ENCODE measurements around the gene AGO3.
"Not testable (repeated sequence)": the region's sequence is repeated elsewhere in the genome, so short reads cannot be mapped to it uniquely, and the experiment has no call there.

The AGO3 gene

DNA sequence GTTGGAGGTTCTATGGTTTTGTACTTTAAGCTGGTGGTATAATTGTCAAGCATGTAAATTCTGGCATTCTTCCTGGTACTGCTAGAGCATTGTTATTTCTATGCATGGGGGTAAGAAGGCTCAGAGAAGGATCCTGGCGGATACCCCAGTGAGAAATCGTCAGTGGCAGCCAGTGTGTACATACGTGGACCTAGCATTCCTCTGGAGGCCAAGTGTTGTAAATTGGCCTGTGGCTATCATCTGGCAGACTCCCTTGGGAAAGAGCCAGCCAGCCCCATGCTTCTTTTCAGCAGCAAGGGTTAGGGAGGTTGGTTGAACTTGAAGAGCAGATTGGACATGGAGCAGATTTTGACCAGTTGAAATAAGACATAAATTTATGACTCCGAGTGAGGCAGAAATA lies 5.2 kb upstream of the AGO3 start:
- no peak for DNase-seq (ENCODE audit: low read depth in 2 of 2)

DNA sequence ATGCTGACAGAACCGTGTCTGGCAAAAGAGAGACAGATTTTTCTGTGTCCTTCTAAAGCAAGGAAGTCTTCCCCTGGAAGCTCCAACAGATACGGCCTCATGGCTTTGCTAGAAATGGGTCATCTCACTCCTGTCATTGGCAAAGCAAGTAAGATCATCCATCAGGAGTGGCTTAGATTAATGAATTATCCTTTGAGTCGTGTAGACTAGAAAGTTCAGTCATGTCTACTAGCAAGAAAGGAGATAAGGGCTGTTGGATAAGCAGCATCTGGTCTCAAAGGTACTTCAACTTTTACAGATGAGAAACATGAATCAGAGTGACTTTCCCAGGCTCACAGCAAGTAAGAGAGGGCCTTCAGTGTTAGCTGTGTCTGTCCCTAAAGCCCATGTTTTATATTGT lies 3.4 kb upstream of the AGO3 start:
- DNase-seq (ENCODE audit: low read depth in 2 of 2) = no peak

DNA sequence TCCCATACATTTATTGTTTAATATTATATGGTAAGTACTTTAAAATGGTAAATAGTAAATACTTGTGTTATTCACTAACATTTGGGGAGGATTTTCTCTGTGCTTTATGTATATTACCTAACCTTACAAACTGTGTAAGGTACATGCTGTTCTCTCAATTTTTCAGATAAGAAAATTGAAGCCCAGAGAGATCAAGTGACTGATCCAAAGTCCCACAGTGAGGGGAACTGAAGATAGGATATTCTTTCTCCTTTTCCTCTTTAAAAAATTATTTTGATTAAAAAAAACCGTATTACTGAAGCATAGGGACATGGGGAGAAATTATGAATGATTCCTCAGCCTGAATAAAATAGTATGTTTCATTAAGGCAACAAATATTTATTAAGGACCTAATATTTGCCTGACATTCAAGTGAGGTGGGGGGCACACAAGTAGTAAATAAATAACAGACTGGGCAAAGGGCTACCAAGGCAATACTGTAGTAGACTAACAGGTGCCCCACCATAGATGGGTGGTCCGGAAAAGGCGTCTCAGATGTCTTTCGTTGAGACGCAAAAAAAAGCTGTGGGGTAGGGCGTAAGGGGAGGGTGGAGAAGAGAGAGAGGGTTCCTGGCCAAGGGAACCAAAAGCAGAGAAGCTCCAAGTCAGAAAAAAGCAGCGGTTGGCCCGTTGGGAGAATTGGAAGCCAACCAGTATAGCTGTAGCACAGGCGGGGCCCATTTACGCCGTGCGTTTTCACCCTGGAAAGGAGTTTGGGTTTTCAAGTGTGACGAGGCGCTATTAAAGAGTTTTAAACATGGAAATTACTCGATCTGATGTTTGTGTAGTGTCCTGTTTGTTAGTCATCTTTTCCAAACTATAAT lies 944 bp upstream of the AGO3 start:
- DNase-seq (ENCODE audit: low read depth in 2 of 2) = no peak

DNA sequence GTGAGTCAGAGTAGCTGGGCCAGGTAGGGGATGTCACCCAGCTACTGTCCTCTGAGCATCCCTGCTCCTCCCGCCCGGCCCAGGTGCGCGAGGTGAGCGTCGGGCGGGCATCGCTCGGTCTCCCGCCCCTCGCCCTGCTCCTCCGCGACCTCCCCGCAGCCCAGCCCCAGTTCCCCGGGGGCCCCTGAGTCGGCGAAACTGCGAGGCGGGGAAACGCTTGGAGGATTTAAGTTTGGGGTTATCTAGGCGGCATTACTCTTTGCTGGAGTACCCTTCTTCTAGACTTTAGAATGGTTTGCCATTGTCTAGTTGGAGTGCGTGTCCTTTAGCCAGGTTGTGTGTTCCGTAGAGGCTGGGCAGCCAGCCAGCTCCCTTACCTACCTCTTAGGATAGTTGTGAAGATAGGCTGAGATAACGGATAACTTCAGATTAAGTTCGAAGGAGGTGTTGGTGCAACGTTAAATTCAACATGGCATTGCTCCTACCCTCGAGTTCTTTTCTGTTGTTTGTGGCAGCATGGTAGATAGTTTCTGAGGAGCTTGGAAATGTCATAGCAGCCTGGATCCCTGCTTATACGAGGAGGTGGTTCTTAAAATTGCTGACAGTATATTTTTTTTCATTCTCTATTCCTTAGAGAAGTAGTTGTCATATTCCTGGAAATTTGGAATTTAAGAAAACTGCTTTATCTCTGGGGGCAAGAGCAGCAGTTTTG lies 697 bp downstream of the AGO3 start:
- DNase-seq (ENCODE audit: low read depth in 2 of 2) = no peak

DNA sequence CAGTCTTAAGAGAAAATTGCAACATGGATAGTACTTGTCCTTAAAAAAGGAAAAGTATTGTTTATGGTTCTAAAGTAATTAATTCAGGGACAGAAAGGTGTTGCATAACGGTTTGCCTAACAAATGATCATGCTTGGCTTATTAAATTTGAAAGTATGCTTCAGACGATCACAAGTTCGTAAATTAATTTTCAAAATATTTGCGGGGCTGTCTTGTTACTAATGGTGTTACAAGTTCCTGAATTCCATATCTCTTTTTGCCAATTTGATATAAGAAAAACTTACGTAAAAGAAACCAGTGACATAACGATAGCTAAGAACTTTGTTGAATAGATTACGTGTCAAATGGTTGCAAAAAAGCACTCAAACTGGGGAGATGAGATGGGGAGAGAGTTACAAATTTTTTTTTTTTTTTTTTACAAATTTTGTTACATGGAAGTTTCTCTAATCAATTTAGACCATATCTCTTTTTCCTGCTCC lies 1.3 kb downstream of the AGO3 start:
- DNase-seq (ENCODE audit: low read depth in 2 of 2) = no peak

DNA sequence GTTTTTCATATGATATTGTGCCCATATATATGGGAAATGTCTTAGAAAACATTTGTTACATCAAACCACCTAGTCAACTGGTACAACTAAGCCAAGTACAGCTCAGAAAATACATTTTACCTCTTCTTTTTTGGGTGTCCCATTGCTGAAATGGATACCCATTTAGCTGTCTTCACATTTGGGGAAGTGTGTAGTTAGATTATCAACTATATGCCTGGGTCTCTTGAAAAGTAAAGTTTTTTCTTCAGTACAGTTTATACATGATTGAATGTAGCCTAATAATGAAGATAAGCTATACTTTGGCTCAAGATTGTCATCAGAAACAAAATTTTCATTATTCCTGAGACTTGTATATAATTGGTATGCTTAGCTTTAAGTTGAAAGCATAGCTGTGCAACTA lies 2.0 kb downstream of the AGO3 start:
- no peak for DNase-seq (ENCODE audit: low read depth in 2 of 2)

DNA sequence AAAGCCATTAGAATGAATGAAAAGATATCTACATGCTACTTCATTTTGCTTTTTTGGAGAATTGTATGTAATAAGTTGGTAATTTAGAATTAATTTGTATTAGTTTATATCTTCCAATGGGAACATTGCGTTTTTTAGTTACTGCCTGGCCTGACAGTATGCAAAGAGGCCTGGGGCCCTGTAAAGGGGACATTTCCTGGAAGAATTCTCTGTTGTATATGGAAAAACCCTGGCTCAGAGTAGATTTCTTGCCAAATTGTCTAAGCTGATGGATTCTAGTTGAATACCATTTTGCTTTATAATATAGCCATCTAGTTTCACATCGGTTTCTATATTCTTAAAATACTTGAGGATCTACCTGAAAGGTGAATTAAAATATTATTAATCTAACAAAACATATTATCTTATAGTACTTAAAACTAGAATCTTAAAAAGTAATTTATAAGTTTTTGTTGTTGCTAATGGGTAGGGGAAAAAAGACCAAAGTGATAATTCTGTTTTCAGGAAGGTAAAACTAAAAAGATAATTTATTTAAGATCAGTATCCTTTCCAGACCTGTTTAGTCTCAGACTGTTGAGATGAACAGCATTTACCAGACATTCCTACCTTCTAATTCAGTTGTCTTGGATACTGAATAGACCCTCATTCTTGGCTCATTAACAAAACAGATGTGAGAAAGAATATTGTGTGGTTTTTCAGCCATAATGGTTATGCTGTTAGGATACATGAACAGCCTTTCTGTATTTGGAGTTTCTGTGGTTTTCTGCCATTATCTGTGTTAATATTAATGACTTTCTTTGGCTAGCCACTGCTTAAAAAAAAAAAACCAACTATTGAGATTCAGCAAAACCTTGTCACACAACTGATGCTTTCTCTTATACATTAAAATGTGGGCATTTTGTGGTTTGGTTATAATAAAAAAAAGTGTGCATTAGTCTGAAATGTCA lies 4.8 kb downstream of the AGO3 start:
- DNase-seq (ENCODE audit: low read depth in 2 of 2) = no peak

DNA sequence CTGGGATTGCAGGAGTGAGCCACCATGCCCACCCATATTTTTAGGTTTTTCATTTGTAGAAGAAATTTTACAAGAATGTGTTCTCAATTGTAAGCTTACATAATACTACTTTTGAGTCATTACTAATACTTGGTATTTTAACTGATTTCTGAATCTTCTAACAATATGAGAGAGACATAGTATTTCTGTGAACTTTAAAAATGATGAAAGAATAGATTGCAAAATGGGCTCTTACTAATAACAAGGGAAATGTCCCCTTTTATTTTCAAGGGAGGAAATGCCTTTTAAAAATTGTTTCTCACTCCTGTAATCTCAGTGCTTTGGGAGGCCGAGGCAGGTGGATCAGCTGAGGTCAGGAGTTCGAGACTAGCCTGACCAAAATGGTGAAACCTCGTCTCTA lies 5.9 kb downstream of the AGO3 start:
- no peak for DNase-seq (ENCODE audit: low read depth in 2 of 2)

DNA sequence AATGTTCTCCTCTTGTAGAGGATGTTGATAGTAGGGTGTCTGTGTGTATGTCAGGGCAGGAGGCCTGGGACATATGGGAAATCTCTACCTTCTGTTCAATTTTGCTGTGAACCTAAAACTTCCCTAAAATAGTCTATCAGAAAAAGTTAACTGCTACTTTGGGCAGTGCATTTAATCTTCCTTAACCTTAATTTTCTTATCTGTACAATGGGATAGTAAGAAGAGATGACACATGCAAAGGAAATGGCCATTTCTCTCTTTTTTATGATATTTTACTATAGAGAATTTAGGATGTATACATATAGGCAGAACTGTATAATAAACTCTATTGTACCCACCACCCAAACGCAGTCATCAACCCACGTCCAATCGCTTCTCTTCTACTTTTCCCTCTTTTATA lies 8.6 kb downstream of the AGO3 start:
- no peak for DNase-seq (ENCODE audit: low read depth in 2 of 2)

DNA sequence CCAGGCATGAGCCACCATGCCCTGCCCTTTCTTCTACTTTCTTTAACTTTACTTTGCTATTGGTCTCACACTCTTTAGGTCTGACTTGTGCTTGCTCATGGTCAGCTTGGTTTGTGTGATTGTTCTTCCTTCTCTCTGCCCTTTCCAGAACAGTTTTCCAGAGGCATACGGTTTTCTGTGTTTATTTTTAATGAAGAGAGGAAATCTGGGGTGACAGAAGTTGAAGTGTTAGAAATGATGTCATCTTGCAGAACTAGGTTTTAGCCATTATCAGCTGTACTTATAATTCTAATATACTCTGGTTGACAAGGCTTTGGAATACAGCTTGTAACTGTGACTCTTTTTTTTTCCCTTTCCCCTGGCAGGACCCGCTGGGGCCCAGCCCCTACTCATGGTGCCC lies 14.4 kb downstream of the AGO3 start:
- no peak for DNase-seq (ENCODE audit: low read depth in 2 of 2)

DNA sequence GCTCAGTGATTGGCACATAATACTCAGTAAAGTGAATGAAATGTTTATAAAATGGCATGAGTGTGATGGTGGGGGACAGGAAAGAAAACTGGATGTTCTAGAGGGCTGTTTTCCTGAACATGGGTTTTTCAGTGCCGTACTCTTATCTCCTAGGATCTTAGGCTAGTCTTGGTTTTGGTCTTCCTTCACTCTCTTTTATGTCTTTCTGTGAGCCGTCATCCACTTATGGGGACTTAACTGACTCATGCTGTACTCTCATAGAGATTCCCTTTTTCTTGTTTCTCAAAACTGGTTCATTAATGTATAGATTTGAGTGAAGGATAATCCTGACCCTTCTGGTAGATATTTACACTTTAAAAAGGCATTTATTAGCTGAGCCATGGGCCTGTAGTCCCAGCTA lies 16.6 kb downstream of the AGO3 start:
- DNase-seq (ENCODE audit: low read depth in 2 of 2) = no peak

DNA sequence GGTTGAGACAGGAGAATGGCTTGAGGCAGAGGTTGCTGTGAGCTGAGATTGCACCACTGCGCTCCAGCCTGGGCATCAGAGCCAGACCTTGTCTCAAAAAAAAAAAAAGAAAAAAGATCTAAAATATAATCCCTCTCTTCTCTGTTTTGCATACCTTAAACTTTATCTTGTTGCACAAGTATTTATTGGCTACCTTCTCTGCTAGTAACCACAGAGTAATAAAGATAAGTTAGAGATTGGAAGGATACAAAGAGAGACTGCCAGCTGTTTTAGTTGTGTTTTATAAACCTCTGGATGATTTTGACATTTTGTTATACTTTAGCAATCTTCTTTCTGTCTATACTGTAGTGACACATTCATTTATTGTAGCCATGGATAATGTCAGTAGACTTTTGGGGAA lies 27.7 kb downstream of the AGO3 start:
- no peak for DNase-seq (ENCODE audit: low read depth in 2 of 2)

DNA sequence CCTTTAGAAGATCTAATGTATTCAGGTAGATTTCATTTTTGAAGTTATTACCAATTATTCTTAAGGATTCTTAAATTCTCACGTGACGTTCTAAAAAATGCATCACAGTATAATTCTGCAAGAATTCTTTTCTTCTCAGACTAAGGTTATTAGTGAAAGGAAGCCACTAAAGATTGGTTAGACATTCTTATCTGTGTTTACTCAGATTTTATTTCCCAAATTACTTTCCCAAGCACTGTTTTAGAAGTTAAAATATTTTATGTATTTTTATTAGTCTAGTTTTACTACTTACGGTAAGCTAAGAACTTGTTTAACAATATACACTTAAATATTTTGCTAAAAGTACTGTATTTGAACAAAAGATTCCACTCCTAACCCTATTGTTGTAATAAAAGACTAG lies 28.4 kb downstream of the AGO3 start:
- no peak for DNase-seq (ENCODE audit: low read depth in 2 of 2)

DNA sequence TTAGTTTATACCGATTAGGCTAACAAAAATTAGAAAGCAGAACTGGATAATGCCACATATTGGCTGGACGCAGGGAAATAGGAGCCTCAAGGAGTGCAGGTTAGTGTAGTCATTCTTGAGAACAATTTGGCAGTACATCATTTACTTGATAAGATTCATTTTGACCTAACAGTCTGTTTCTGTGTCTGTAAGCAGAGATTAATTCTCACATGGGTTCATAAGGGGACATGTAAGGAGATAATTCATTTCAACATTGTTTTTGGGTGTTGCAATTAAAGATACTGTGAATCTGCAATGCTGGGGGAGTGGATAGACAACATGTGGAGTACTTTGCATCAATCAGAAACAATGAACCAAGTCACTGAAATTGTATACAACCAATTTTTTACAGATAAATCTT lies 32.0 kb downstream of the AGO3 start:
- no peak for DNase-seq (ENCODE audit: low read depth in 2 of 2)

DNA sequence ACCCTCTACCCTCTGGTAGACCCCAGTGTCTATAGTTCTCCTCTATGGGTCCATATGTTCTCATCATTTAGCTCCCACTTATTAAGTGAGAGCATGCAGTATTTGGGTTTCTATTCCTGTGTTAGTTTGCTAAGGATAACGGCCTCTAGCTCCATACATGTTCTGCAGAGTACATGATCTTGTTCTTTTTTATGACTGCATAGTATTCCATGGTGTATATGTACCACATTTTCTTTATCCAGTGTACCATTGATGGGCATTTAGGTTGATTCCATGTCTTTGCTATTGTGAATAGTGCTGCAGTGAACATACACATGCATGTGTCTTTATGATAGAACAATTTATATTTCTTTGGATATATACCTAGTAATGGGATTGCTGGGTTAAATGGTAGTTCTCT lies 33.4 kb downstream of the AGO3 start:
- DNase-seq (ENCODE audit: low read depth in 2 of 2) = not testable (repeated sequence)

DNA sequence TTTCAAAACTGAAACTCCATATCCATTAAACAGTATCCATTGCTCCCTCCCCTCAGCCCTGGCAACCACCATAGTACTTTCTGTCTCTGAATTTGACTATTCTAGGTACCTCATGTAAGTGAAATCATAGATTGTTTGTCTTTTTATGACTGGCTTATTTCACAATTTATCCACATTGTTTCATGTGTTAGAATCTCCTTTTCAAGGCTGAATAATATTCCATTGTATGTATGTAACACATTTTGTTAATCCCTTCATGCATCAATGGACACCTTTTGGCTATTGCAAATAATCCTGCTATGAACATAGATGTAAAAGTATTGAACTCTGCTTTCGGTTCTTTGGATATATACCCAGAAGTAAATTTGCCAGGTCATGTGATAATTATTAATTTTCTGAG lies 37.5 kb downstream of the AGO3 start:
- no peak for DNase-seq (ENCODE audit: low read depth in 2 of 2)

DNA sequence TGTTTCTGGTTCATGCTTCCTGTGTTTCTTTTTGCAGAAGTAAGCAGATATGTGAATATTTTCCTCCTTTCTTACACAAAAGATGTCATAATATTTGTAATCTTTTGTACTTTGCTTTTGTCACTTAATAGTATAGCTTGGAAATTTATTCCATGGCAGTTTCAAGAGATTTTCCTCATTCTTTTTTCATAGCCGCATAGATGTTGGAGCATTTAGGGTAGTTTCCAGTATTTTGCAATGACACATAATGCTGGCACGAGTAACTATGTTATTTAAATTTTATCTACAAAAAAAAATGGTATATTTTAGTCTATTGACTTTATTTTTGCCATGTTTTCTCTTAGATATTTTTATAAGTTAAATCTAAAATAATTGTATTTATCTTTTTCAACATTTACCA lies 40.7 kb downstream of the AGO3 start:
- no peak for DNase-seq (ENCODE audit: low read depth in 2 of 2)

DNA sequence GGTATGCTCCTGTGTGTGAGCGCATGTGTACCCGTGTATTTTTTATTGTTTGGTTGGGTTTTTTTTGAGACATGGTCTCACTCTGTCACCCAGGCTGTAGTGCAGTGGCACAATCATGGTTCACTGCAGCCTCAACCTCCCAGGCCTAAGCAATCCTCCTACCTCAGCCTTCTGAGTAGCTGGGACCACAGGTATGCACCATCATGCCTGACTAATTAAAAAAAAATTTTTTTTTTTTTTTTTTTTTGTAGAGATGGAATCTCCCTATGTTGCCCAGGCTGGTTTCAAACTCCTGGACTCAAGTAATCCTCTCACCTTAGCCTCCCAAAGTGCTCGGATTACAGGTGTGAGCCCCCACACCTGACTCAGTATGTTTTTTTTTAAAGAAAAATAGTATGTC lies 41.7 kb downstream of the AGO3 start:
- DNase-seq (ENCODE audit: low read depth in 2 of 2) = not testable (repeated sequence)

DNA sequence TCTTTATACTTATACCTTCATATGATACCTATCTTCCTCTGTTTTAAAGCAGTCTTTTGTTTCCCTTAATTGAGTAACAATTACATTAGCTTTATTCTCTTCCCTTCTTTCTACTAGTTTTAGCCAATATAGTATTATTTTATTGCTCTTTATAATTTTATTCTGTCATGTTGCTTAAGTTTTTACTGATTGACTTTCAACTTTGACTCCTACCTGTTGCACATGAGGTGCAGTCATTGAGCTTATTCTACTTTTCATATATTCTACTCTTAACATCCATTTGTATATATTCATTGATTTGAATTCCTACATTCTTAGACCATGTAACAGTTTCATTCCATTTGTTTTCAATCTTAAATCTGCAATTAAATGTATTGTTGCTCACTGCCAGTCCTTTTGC lies 49.2 kb downstream of the AGO3 start:
- DNase-seq (ENCODE audit: low read depth in 2 of 2) = no peak

DNA sequence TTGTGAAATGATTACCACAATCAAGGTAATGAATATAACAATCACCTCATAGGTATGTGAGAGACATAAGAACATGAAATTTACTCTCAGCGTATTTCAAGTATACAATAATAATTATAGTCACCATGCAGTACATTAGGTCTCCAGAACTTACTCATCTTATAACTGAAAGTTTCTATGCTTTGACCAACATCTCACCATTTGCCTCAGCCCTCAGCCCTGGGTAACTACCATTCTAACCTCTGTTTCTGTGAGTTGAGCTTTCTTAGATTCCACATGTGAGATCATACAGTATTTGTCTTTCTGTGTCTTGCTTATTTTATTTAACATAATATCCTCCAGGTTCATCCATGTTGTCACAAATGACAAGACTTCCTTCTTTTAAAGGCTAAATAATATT lies 57.3 kb downstream of the AGO3 start:
- no peak for DNase-seq (ENCODE audit: low read depth in 2 of 2)

DNA sequence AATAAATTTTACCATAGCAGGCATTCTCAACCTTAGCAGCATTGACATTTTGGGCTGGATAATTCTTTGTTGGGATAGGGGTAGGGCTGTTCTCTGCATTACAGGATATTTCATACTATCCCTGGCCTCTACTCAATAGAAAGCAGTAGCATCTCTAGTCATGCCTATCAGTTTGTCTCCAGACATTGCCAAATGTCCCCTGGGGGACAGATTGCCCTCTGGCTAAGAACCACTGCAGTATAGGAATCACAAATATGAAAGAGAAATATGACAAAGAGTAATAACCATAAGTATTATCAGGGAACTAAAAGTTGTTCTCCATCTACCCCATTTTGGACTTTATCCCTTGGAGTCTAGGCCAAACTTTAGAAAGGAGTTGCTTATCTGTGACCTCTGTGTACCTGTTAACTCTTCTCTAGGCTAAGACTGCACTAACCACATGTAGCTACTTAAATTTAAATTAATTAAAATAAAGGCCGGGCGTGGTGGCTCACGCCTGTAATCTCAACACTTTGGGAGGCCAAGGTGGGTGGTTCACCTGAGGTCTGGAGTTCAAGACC lies 76.1 kb downstream of the AGO3 start:
- DNase-seq (ENCODE audit: low read depth in 2 of 2) = no peak

DNA sequence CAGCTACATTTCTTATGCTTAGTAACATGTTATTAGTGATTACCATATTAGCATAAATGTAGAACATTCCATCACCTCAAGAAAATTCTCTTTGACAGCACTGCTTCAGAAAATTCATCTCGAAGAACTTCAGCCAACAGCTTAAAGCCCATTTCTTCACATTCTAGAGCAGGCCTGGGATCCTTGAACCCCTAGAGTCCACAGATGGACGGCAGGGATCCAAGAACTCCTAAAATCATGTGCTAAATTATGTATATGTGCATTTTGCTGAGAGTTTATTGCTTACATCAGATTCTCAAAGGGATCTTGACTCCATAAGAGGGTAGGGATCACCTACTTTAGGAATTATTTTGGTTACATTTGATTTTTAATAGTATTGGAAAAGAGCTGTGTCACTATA lies 76.8 kb downstream of the AGO3 start:
- no peak for DNase-seq (ENCODE audit: low read depth in 2 of 2)
